ENCODE results near the gene NAALADL2. TPM values are rescaled to one million over a fixed set of nuclear protein-coding genes. Genes with fewer than 3 reads are reported as not detected.

The NAALADL2 gene
- total RNA-seq, 1 donor from 2014 or later: 11.5 TPM

GRCh38 chr3:175378348-175378747, 519.2 kb downstream of the NAALADL2 start:
- H3K27ac Mint-ChIP-seq: no peak overlapping the region

GRCh38 chr3:175381685-175382084, 522.6 kb downstream of the NAALADL2 start:
- H3K79me2 ChIP-seq (ENCODE audit: low read depth): no peaks in the 10 kb centered on the region
- H3K27me3 ChIP-seq: no peaks in the 10 kb centered on the region
- H3K4me1 ChIP-seq: no peaks in the 10 kb centered on the region
- no peak overlapping the region for H3K27ac ChIP-seq
- no peak overlapping the region for H3K4me2 ChIP-seq
- H3K9me3 ChIP-seq (ENCODE audit: low read depth): no peaks in the 10 kb centered on the region
- Mint-ChIP-seq H3K4me3 (no peak overlapping the region), H3K9me3 (peaks cover 4% of the 10 kb centered on the region), H3K27me3 (ENCODE audit: insufficient read depth, low read depth) (no peaks in the 10 kb centered on the region), H3K36me3 (no peaks in the 10 kb centered on the region), H3K27ac (no peak overlapping the region), H3K4me1 (peaks cover 5% of the 10 kb centered on the region)
- DNase-seq (ENCODE audit: low spot score): peak; percentile 19
- H3K4me3 ChIP-seq: no peak overlapping the region
- no peaks in the 10 kb centered on the region for H3K36me3 ChIP-seq
- TF ChIP-seq CTCF (IDR thresholded peaks at IDR 0.05): no peak
- TF ChIP-seq EZH2phosphoT487 (IDR thresholded peaks at IDR 0.05): peak; percentile 34
- no peak overlapping the region for H2AFZ ChIP-seq (replicated peaks)
- H3F3A ChIP-seq (ENCODE audit: low read depth): no peaks in the 10 kb centered on the region
- H4K20me1 ChIP-seq (ENCODE audit: low read depth): no peaks in the 10 kb centered on the region
- H3K9ac ChIP-seq: no peak overlapping the region

More at GRCh38 chr3:175378348-175378747, 519.2 kb downstream of the NAALADL2 start:
- Mint-ChIP-seq H3K27me3 (ENCODE audit: insufficient read depth, low read depth) (no peaks in the 10 kb centered on the region), H3K4me1 (peaks cover 5% of the 10 kb centered on the region), H3K4me3 (no peak overlapping the region), H3K36me3 (no peaks in the 10 kb centered on the region), H3K9me3 (peaks cover 6% of the 10 kb centered on the region)
- Histone ChIP-seq H3F3A (ENCODE audit: low read depth) (no peaks in the 10 kb centered on the region), H3K9ac (no peak overlapping the region), H3K36me3 (no peaks in the 10 kb centered on the region), H2AFZ (replicated peaks) (no peak overlapping the region), H3K27ac (no peak overlapping the region), H3K27me3 (no peaks in the 10 kb centered on the region), H3K4me2 (no peak overlapping the region), H3K4me1 (no peaks in the 10 kb centered on the region), H4K20me1 (ENCODE audit: low read depth) (no peaks in the 10 kb centered on the region), H3K9me3 (ENCODE audit: low read depth) (no peaks in the 10 kb centered on the region), H3K79me2 (ENCODE audit: low read depth) (no peaks in the 10 kb centered on the region), H3K4me3 (no peak overlapping the region)
- no peak for DNase-seq (ENCODE audit: low spot score)
- TF ChIP-seq EZH2 (IDR thresholded peaks at IDR 0.05): no peak
- no peak for TF ChIP-seq CTCF (IDR thresholded peaks at IDR 0.05)
- no peak for TF ChIP-seq EZH2phosphoT487 (IDR thresholded peaks at IDR 0.05)

- H3K4me3 Mint-ChIP-seq: no peak overlapping the region
- H2AFZ ChIP-seq (replicated peaks): no peak overlapping the region
- H3K4me1 Mint-ChIP-seq: peaks cover 5% of the 10 kb centered on the region
- H3K4me3 ChIP-seq: no peak overlapping the region
- H3K36me3 Mint-ChIP-seq: no peaks in the 10 kb centered on the region
- H3K4me2 ChIP-seq: no peak overlapping the region
- no peaks in the 10 kb centered on the region for H3K36me3 ChIP-seq
- no peaks in the 10 kb centered on the region for H4K20me1 ChIP-seq (ENCODE audit: low read depth)
- H3K27me3 ChIP-seq: no peaks in the 10 kb centered on the region
- DNase-seq (ENCODE audit: low spot score): no peak
- H3K27ac ChIP-seq: no peak overlapping the region
- H3K79me2 ChIP-seq (ENCODE audit: low read depth): no peaks in the 10 kb centered on the region
- no peaks in the 10 kb centered on the region for H3K4me1 ChIP-seq
- peaks cover under 1% of the 10 kb centered on the region for H3K9me3 Mint-ChIP-seq
- H3K27ac Mint-ChIP-seq: no peak overlapping the region
- H3K9ac ChIP-seq: no peak overlapping the region
- H3K9me3 ChIP-seq (ENCODE audit: low read depth): no peaks in the 10 kb centered on the region
- H3K27me3 Mint-ChIP-seq (ENCODE audit: insufficient read depth, low read depth): no peaks in the 10 kb centered on the region
- TF ChIP-seq EZH2phosphoT487 (IDR thresholded peaks at IDR 0.05) (no peak), EZH2 (IDR thresholded peaks at IDR 0.05) (no peak), CTCF (IDR thresholded peaks at IDR 0.05) (no peak)
- no peaks in the 10 kb centered on the region for H3F3A ChIP-seq (ENCODE audit: low read depth)
Observed at GRCh38 chr3:175383371-175383770, 524.2 kb downstream of the NAALADL2 start.

Measured in neural progenitor cell (in vitro differentiated cells).